H1 (cell line): ENCODE results near the gene SLC6A6.

Experiments used
- ATF2 ChIP-seq: IDR thresholded peaks from 2 replicates; pipeline ENCODE4 v1.6.1; 2012; ENCODE audit warnings: low read length, inconsistent platforms
- CHD2 ChIP-seq: IDR thresholded peaks from 2 replicates; pipeline ENCODE4 v1.6.1; 2012; ENCODE audit warnings: low read length, improper control_type of control experiment
- CREB1 ChIP-seq: IDR thresholded peaks from 2 replicates; pipeline ENCODE4 v1.6.1; 2012; ENCODE audit warnings: inconsistent platforms
- CTBP2 ChIP-seq: IDR thresholded peaks from 2 replicates; pipeline ENCODE4 v1.7.0; 2011; ENCODE audit warnings: borderline replicate concordance, mild to moderate bottlenecking, moderate library complexity, mixed read lengths, low read length; ENCODE audit not compliant: insufficient read depth, insufficient read length
- CTCF ChIP-seq, 3 experiments: IDR thresholded peaks; 1 replicate in 2 of 3; 2 replicates in 1 of 3; pipeline versions ENCODE4 v1.5.1 to v1.6.1; 2011; ENCODE audit warnings: low read length in 3 of 3, mild to moderate bottlenecking in 3 of 3, inconsistent platforms in 2 of 3, low read depth in 1 of 3, moderate library complexity in 1 of 3; ENCODE audit not compliant: insufficient read depth in 1 of 3; ENCODE audit errors: control extremely low read depth in 1 of 3
- EP300 ChIP-seq, 2 experiments: IDR thresholded peaks; 1 replicate in 1 of 2; 2 replicates in 1 of 2; pipeline ENCODE4 v1.6.1; 2011 to 2012; ENCODE audit warnings: low read depth in 2 of 2, low read length in 2 of 2, mild to moderate bottlenecking in 2 of 2, borderline replicate concordance in 1 of 2, inconsistent platforms in 1 of 2, moderate library complexity in 1 of 2
- EZH2 ChIP-seq: fragments of 200-600 bp; sonication (generic); IDR thresholded peaks from 2 replicates; pipeline ENCODE4 v1.7.1; 2012; ENCODE audit warnings: low read depth, mild to moderate bottlenecking, moderate library complexity, low read length, inconsistent platforms; ENCODE audit not compliant: severe bottlenecking
- GABPA ChIP-seq: IDR thresholded peaks from 2 replicates; pipeline ENCODE4 v1.6.1; 2011; ENCODE audit warnings: mild to moderate bottlenecking, low read length, moderate library complexity, borderline replicate concordance; ENCODE audit not compliant: insufficient read depth
- JUND ChIP-seq: IDR thresholded peaks from 2 replicates; pipeline ENCODE4 v1.6.1; 2011; ENCODE audit warnings: mild to moderate bottlenecking, improper control_type of control experiment, low read length
- KDM1A ChIP-seq: fragments of 200-600, 300-600 bp; sonication (generic); IDR thresholded peaks from 2 replicates; pipeline ENCODE4 v1.7.1; 2016; ENCODE audit warnings: mild to moderate bottlenecking, low read length, borderline replicate concordance
- KDM5A ChIP-seq: fragments of 200-600 bp; IDR thresholded peaks from 2 replicates; pipeline ENCODE4 v1.7.1; 2012; ENCODE audit warnings: mild to moderate bottlenecking, low read length, inconsistent platforms, mixed read lengths
- RBBP5 ChIP-seq: IDR thresholded peaks from 2 replicates; pipeline ENCODE4 v1.7.1; 2012; ENCODE audit warnings: low read depth, mild to moderate bottlenecking, inconsistent platforms, low read length, moderate library complexity, borderline replicate concordance
- RFX5 ChIP-seq: IDR thresholded peaks from 2 replicates; pipeline ENCODE4 v1.6.1; 2011; ENCODE audit warnings: low read depth, low read length, improper control_type of control experiment, borderline replicate concordance
- RXRA ChIP-seq: IDR thresholded peaks from 2 replicates; pipeline ENCODE4 v1.6.1; 2011; ENCODE audit warnings: low read depth, mild to moderate bottlenecking, low read length, moderate library complexity; ENCODE audit not compliant: insufficient read depth

GRCh38 chr3:14398797-14399106 is 3.7 kb upstream of the SLC6A6 start:
- no peak for TF ChIP-seq CTCF (IDR thresholded peaks at IDR 0.05; ENCODE audit: control extremely low read depth in 1 of 3, insufficient read depth in 1 of 3, low read depth in 1 of 3, low read length in 3 of 3)
- no peak for TF ChIP-seq ATF2
- TF ChIP-seq GABPA, result no peak
- TF ChIP-seq EP300 (IDR thresholded peaks at IDR 0.05; ENCODE audit: borderline replicate concordance in 1 of 2, low read depth in 2 of 2, low read length in 2 of 2), result no peak
- no peak for TF ChIP-seq CREB1
- no peak for TF ChIP-seq EZH2
- no peak for TF ChIP-seq CTBP2
- no peak for TF ChIP-seq JUND
- TF ChIP-seq RXRA, result no peak
- no peak for TF ChIP-seq KDM1A
- TF ChIP-seq KDM5A, result no peak
- TF ChIP-seq RFX5, result no peak
- TF ChIP-seq CHD2, result no peak
- no peak for TF ChIP-seq RBBP5
